ENCODE data around the gene TMEM63C. TPM values are rescaled to one million over a fixed set of nuclear protein-coding genes. Genes with fewer than 3 reads are reported as not detected.

The TMEM63C gene
- total RNA-seq, 1 experiment from 2014 or later: 5.4 TPM

DNA sequence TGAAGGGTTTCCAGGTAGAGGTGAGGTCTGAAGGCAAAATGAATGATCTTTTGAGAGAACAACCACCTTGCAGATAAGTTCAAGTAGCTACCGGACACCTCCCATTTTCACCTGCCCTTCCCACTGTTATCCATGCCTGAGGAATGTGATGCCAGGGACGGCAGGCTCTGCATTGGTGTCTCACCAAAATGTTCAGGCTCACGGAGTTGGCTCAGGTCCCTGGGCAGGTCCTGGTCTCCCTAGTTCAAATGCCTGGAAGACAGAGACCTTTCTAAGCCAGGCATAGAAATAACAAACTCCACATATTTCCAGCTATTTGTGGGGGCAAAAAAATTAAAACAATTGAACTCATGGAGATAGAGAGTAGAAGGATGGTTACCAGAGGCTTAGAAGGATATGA lies 36.0 kb downstream of the TMEM63C start:
- Histone ChIP-seq H3K27me3 (ENCODE audit: low read length) (peaks cover 21% of the 10 kb centered on the region), H3K4me2 (ENCODE audit: low read length) (no peak overlapping the region), H3K27ac (ENCODE audit: low read length) (no peak overlapping the region), H2AFZ (ENCODE audit: low read length) (no peak overlapping the region), H3K9ac (ENCODE audit: low read length) (no peak overlapping the region), H3K36me3 (ENCODE audit: low read depth, low read length) (no peaks in the 10 kb centered on the region), H3K9me3 (ENCODE audit: low read length) (no peaks in the 10 kb centered on the region), H4K20me1 (ENCODE audit: low read length) (no peaks in the 10 kb centered on the region), H3F3A (ENCODE audit: low read length, unreplicated experiment) (no peaks in the 10 kb centered on the region), H3K9me2 (replicated peaks; ENCODE audit: low read length) (no peaks in the 10 kb centered on the region), H3K79me2 (ENCODE audit: low read length) (no peaks in the 10 kb centered on the region), H3K4me3 (ENCODE audit: low read length) (no peak overlapping the region), H3K4me1 (ENCODE audit: insufficient read depth, low read length) (peaks cover 3% of the 10 kb centered on the region; the same call in 1 of the 2 replicates)
- ChIA-PET CTCF (no interaction called here), POLR2A (ENCODE audit: unreplicated experiment) (no interaction called here)
- intact Hi-C loops (cut with micrococcal nuclease): no loop called here
- DNase-seq (no peak), ATAC-seq (no peak)
- no peak for TF ChIP-seq EZH2phosphoT487 (IDR thresholded peaks at IDR 0.05; ENCODE audit: borderline replicate concordance, low read length)
- TF ChIP-seq EZH2 (IDR thresholded peaks at IDR 0.05; ENCODE audit: low read length, unreplicated experiment): no peak
- TF ChIP-seq CTCF (conservative IDR thresholded peaks at IDR 0.05; ENCODE audit: low read depth, low read length): no peak
- BruUV-seq (replicated peaks): no TSS peak

GRCh38 chr14:77219591-77219990 lies 38.0 kb downstream of the TMEM63C start:
- no peaks in the 10 kb centered on the region for H3F3A ChIP-seq (ENCODE audit: low read length, unreplicated experiment)
- no peaks in the 10 kb centered on the region for H3K4me1 ChIP-seq (ENCODE audit: insufficient read depth, low read length)
- no peak overlapping the region for H2AFZ ChIP-seq (ENCODE audit: low read length)
- ChIA-PET POLR2A (ENCODE audit: unreplicated experiment) (no interaction called here), CTCF (no interaction called here)
- BruUV-seq (replicated peaks): no TSS peak
- H3K27ac ChIP-seq (ENCODE audit: low read length): no peak overlapping the region
- intact Hi-C loops (cut with micrococcal nuclease): no loop called here
- H3K9me3 ChIP-seq (ENCODE audit: low read length): no peaks in the 10 kb centered on the region
- H3K36me3 ChIP-seq (ENCODE audit: low read depth, low read length): no peaks in the 10 kb centered on the region
- H3K4me3 ChIP-seq (ENCODE audit: low read length): no peak overlapping the region
- H3K9me2 ChIP-seq (replicated peaks; ENCODE audit: low read length): no peaks in the 10 kb centered on the region
- ATAC-seq (peak; percentile 15; the same call in 1 of the 2 replicates), DNase-seq (no peak)
- peaks cover 21% of the 10 kb centered on the region for H3K27me3 ChIP-seq (ENCODE audit: low read length)
- no peaks in the 10 kb centered on the region for H3K79me2 ChIP-seq (ENCODE audit: low read length)
- no peak overlapping the region for H3K9ac ChIP-seq (ENCODE audit: low read length)
- TF ChIP-seq EZH2 (IDR thresholded peaks at IDR 0.05; ENCODE audit: low read length, unreplicated experiment) (no peak), CTCF (conservative IDR thresholded peaks at IDR 0.05; ENCODE audit: low read depth, low read length) (no peak), EZH2phosphoT487 (IDR thresholded peaks at IDR 0.05; ENCODE audit: borderline replicate concordance, low read length) (no peak)
- H3K4me2 ChIP-seq (ENCODE audit: low read length): no peak overlapping the region
- H4K20me1 ChIP-seq (ENCODE audit: low read length): no peaks in the 10 kb centered on the region

DNA sequence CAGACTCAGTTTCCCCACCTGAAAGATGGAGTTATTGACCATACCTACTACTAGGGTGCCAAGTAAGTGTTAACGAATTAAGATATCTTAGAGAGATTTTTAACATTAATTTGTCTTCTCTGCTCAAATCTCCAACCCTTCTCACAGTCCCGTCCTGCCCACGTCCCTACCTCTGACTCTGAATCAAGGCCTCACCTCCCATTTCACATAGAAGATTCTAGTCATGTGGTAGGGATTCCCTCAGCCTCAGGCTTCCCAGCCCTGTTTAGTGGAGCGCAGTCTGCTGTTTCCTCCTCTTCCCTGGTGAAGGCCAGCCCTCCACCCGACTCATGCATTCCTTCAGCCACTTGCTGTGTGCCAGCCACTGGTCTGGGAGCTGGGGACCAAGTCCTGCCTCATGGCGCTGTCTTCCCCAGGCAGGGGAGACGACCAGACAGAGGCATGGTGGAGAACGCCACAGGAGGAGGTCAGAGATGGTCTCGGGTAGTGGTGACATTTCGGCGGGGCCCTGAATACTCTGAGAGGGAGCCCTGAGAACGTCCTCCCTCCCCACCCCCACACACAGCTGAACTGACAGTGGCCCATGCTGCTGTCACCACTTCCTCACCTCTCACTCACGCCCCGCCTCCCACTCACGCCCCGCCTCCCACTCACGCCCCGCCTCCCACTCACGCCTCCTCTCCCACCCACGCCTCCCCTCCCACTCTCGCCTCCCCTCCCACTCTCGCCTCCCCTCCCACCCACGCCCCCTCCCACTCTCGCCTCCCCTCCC lies 38.8 kb downstream of the TMEM63C start:
- CTCF ChIA-PET: no interaction called here
- H3K9me2 ChIP-seq (replicated peaks; ENCODE audit: low read length): no peaks in the 10 kb centered on the region
- DNase-seq (no peak), ATAC-seq (0 out of 2 replicates have a peak, but pooled peaks have one; percentile 15)
- BruUV-seq (replicated peaks): no TSS peak
- H3K27me3 ChIP-seq (ENCODE audit: low read length): peaks cover 21% of the 10 kb centered on the region
- no peaks in the 10 kb centered on the region for H3K79me2 ChIP-seq (ENCODE audit: low read length)
- no peak overlapping the region for H3K4me3 ChIP-seq (ENCODE audit: low read length)
- H3K4me1 ChIP-seq (ENCODE audit: insufficient read depth, low read length): no peaks in the 10 kb centered on the region
- intact Hi-C loops (cut with micrococcal nuclease): no loop called here
- no peaks in the 10 kb centered on the region for H3K9me3 ChIP-seq (ENCODE audit: low read length)
- TF ChIP-seq EZH2 (IDR thresholded peaks at IDR 0.05; ENCODE audit: low read length, unreplicated experiment) (no peak), EZH2phosphoT487 (IDR thresholded peaks at IDR 0.05; ENCODE audit: borderline replicate concordance, low read length) (no peak), CTCF (conservative IDR thresholded peaks at IDR 0.05; ENCODE audit: low read depth, low read length) (no peak)
- no peak overlapping the region for H3K9ac ChIP-seq (ENCODE audit: low read length)
- H3F3A ChIP-seq (ENCODE audit: low read length, unreplicated experiment): no peaks in the 10 kb centered on the region
- POLR2A ChIA-PET (ENCODE audit: unreplicated experiment): no interaction called here
- H3K4me2 ChIP-seq (ENCODE audit: low read length): no peak overlapping the region
- no peaks in the 10 kb centered on the region for H3K36me3 ChIP-seq (ENCODE audit: low read depth, low read length)
- H4K20me1 ChIP-seq (ENCODE audit: low read length): no peaks in the 10 kb centered on the region
- no peak overlapping the region for H3K27ac ChIP-seq (ENCODE audit: low read length)
- H2AFZ ChIP-seq (ENCODE audit: low read length): no peak overlapping the region

All from PC-3 (cell line).